ENCODE data around the gene REM1.
"Not testable (repeated sequence)": the region's sequence is repeated elsewhere in the genome, so short reads cannot be mapped to it uniquely, and the experiment has no call there.

The REM1 gene

DNA sequence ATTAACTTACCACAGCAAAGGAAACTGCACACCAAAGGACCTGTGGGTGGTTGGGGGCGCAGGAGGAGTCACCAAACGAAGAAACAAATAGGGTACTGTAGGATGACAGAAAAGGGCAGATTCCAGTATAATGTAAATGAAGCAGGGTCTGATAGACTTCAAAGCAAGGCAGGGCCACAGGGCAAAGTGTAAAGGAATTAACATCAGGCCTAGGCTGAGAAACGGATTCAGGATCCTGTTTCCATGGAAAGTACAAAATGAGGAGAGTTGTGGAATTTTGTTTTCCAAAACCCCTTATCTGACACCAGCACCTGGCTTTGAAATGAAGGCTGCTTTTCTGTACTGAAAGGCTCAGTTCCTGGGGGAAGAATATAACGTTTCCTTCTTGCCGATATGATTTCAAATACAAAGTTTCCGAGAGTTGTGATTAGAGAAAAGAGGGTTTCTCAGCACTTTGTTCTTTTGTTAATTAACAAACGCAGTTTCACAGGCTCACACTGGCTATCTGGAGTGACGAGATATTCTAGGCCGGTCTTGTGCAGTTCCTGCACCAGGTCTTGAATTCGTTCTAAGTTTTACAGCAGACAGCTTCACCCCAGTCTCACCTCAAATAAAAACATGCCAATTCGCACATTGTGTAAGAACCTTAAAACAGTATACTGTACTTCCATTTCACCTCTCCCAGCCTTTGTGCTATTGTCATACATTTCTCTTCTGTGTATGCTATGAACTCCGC is 28.8 kb upstream of the REM1 start:
- H3K27ac Mint-ChIP-seq: no peak overlapping the region
- no peaks in the 10 kb centered on the region for H3K4me1 Mint-ChIP-seq

GRCh38 chr20:31449511-31450414 is 25.3 kb upstream of the REM1 start:
- Mint-ChIP-seq H3K36me3 (ENCODE audit: low read depth) (no peaks in the 10 kb centered on the region), H3K4me1 (no peaks in the 10 kb centered on the region), H3K9me3 (peaks cover 71% of the 10 kb centered on the region), H3K27me3 (ENCODE audit: low read depth, poor library complexity) (peaks cover 2% of the 10 kb centered on the region), H3K27ac (no peak overlapping the region), H3K4me3 (no peak overlapping the region)
- TF ChIP-seq, protein P1, sequence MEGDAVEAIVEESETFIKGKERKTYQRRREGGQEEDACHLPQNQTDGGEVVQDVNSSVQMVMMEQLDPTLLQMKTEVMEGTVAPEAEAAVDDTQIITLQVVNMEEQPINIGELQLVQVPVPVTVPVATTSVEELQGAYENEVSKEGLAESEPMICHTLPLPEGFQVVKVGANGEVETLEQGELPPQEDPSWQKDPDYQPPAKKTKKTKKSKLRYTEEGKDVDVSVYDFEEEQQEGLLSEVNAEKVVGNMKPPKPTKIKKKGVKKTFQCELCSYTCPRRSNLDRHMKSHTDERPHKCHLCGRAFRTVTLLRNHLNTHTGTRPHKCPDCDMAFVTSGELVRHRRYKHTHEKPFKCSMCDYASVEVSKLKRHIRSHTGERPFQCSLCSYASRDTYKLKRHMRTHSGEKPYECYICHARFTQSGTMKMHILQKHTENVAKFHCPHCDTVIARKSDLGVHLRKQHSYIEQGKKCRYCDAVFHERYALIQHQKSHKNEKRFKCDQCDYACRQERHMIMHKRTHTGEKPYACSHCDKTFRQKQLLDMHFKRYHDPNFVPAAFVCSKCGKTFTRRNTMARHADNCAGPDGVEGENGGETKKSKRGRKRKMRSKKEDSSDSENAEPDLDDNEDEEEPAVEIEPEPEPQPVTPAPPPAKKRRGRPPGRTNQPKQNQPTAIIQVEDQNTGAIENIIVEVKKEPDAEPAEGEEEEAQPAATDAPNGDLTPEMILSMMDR (IDR thresholded peaks at IDR 0.05): no peak
- no peak for DNase-seq

More for the DNA sequence above, 28.8 kb upstream of the REM1 start:
- Mint-ChIP-seq H3K4me3 (no peak overlapping the region), H3K36me3 (ENCODE audit: low read depth) (no peaks in the 10 kb centered on the region), H3K27me3 (ENCODE audit: low read depth, poor library complexity) (no peaks in the 10 kb centered on the region), H3K9me3 (peaks cover 77% of the 10 kb centered on the region)
- no peak for DNase-seq
- TF ChIP-seq, protein P1 (IDR thresholded peaks at IDR 0.05): no peak

GRCh38 chr20:31452575-31452974 is 22.5 kb upstream of the REM1 start:
- TF ChIP-seq, protein P1 (IDR thresholded peaks at IDR 0.05): no peak
- Mint-ChIP-seq H3K36me3 (ENCODE audit: low read depth) (no peaks in the 10 kb centered on the region), H3K9me3 (peaks cover 59% of the 10 kb centered on the region), H3K4me3 (no peak overlapping the region), H3K4me1 (no peaks in the 10 kb centered on the region), H3K27ac (no peak overlapping the region), H3K27me3 (ENCODE audit: low read depth, poor library complexity) (peaks cover 2% of the 10 kb centered on the region)
- no peak for DNase-seq

- Mint-ChIP-seq H3K9me3 (peaks cover 52% of the 10 kb centered on the region), H3K4me1 (no peaks in the 10 kb centered on the region), H3K27me3 (ENCODE audit: low read depth, poor library complexity) (peaks cover 2% of the 10 kb centered on the region), H3K36me3 (ENCODE audit: low read depth) (no peaks in the 10 kb centered on the region), H3K27ac (no peak overlapping the region), H3K4me3 (no peak overlapping the region)
- TF ChIP-seq, protein P1 (IDR thresholded peaks at IDR 0.05): no peak
- no peak for DNase-seq
Observed at GRCh38 chr20:31454361-31454760, 20.7 kb upstream of the REM1 start.

DNA sequence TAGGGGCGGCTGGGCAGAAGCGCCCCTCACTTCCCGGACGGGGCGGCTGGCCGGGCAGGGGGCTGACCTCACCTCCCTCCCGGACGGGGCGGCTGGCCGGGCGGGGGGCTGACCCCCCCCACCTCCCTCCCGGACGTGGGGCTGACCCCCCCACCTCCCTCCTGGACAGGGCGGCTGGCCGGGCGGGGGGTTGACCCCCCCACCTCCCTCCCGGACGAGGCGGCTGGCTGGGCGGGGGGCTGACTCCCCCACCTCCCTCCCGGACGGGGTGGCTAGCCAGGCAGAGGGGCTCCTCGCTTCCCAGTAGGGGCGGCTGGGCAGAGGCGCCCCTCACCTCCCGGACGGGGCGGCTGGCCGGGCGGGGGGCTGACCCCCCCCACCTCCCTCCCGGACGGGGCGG is 4.1 kb upstream of the REM1 start:
- not testable (repeated sequence) for DNase-seq; H3K4me1 Mint-ChIP-seq; H3K4me3 Mint-ChIP-seq; H3K36me3 Mint-ChIP-seq (ENCODE audit: low read depth); H3K27me3 Mint-ChIP-seq (ENCODE audit: low read depth, poor library complexity); H3K27ac Mint-ChIP-seq
- peaks cover 49% of the 10 kb centered on the region for H3K9me3 Mint-ChIP-seq

All from nephron progenitor cell (in vitro differentiated cells).